NCI-H748 (cell line): ENCODE measurements around the gene POM121L2.

Experiments used
- DNase-seq: peaks from one replicate; lab custom pipeline; 2025; ENCODE audit not compliant: unreplicated experiment; lab: John Stamatoyannopoulos, UW

The POM121L2 gene

DNA sequence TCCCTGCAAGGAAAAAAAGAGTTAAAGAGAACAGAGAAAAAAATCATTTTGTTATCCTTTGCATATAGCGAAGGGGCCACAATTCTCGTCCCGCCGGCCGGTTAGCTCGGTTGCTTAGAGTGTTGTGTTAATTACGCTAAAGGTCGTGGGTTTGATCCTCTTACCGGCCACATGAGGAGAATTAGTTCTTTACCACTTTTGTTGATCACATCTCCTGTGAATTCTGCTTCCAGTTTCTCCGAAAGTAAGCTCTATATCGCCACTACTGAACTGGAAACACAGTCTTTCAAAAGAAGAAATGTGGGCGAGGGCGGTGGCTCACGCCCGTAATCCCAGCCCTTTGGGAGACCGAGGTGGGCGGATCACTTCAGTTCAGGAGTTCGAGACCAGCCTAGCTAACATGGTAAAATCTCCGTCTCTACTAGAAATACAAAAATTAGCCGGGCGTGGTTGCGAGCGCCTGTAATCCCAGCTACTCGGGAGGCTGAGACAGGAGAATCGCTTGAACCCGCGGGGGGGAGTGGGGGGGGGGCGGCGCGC is 51.2 kb downstream of the POM121L2 start:
- DNase-seq: no peak

DNA sequence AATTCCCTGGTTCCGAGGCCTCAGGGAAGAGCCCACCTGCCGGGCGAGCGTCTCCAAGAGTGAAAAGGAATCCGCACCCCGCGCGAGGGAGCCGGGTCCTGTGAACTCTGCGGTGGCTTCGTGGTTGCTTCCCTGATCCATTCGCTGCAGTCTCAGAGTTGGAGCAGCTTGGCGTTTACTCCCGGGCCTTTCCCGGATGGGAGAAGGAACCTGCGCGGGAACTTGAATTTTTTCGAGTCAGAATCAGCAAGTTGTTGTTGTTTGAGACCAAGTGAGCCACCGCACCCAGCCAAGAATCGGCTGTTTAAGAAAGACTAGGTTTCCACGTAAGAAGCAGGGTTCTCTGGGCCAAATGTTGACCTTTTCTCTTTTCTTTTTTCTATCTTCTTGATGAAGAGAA is 51.7 kb downstream of the POM121L2 start:
- no peak for DNase-seq
